Activated CD4-positive, CD25-positive, alpha-beta regulatory T cell treated with anti-CD3 and anti-CD28 coated beads, Interleukin-2, amount 50 U/mL, for 72 hours (primary cell): Measurements from ENCODE around the gene ANKRD44.

ENCODE experiments used
- DNase-seq: peaks from one replicate; pipeline ENCODE4 v3.0.0; 2021

The ANKRD44 gene

DNA sequence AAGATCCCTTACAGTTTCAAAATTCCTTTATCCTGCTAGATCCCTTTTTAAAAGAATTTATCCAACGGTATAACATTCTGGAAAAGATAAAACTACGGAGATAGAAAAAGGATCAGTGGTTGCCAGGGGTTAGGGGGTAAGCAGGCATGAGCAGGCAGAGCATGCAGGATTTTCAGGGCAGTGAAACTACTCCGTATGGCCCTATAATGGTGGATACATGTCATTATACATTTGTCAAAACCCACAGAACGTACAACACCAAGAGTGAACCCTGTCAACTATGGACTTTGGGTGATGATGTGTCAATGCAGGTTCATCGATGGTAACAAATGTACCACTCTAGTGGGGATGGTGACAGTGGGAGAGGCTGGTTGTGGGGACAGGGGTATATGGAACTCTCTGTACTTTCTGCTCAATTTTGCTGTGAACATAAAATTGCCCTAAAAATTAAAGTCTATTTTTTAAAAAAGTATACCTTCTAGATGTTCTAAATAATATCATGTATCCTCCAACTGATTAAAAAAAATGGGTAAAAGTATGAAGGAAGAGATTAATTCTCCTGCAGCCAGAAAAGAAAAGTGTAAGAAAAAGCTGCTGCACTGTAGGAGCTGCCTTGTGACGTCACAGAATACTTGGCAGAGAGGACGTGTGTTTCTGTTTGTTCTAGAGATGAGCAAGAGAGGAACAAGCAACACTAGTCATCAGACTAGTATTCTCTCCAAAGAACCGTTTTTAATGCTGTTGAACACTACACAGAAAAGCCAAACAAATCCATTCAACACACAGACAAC is 23.6 kb downstream of the ANKRD44 start:
- no peak for DNase-seq

DNA sequence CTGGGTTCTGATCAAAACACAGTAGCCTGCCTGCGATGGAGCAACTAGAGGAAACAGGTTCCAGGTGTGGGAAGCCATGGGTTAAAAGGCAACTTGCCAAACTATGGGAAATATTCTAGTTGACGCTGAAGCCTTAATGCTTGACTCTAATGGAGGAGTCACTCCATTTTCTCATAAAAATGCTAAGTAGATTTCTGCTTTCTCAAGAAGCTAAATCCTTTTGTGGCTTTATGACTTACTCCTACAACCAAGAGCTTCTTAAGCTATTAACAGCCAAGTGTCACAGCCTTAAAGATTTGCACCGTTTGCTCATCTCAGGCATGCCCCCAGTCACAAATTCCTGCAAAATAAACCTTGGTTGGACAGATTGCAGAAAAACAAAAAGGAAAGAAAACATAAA is 25.2 kb downstream of the ANKRD44 start:
- DNase-seq = no peak

DNA sequence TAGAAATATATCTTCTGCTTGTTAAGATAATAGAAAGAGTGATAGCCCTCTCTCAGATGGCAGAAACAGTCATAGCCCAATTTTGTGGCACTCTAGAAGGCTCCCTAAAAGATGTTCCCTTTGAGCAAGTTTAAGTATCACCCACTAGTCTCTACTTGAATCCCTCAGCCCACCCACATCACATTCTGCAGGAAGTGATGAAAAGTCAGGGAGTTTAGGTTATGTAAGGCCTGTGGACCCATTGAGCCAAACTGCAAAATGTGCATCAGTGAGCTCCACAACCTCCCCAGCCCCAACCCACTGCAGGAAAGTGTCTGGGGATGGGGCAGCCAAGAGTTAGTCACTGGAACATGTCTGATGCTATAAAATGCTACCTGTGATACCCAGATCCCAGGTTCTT is 25.6 kb downstream of the ANKRD44 start:
- DNase-seq = no peak

DNA sequence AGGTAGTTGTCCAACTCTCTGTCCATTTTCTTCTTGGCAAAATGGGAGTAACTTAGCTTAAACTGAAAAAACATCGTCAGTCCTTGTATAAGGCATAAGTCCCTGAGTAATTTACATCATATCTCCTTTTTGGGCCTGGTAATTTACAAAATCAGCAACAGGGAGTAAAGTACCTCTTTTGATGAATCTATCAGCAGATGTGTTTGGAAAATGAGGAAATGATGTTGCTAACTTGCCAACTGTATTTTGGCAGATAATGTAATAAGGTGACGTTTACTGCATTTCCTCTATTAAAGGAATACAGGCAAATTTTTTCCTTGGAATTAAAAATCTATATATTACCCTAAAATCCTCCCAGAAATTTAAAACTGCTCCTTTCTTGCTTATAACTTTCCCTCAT is 29.2 kb downstream of the ANKRD44 start:
- no peak for DNase-seq

DNA sequence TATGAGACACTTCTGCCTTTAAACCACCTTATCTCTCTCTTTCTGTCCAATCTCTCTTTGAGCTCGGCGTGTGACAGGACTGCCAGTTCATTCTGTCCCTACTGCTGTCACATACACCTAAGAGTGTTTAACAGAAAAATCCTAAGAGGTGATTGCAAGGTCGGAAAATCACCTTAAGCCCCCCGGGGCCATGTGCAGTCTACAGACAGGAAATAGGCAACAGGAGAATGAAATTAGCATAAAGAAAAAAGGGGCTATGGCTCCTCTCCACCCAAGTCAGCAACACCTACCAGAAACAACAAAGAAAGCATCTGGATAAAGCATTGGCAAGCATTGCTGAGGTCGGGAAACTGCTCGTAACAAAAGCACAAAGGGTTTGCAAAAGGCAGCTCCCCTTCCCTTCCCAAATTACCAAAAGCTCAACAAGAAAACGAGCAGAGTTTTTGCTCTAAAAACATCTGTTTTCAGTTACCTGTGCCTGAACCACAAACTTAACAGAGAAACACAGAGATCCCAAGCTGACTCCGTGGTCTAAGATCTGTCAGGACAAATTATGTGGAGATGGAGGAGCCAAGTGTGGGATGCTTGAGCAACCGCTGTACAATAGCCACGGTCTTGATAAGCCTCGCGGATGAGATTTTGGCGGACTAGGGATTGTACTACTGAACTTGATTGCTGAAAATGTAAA is 30.4 kb downstream of the ANKRD44 start:
- DNase-seq = no peak

DNA sequence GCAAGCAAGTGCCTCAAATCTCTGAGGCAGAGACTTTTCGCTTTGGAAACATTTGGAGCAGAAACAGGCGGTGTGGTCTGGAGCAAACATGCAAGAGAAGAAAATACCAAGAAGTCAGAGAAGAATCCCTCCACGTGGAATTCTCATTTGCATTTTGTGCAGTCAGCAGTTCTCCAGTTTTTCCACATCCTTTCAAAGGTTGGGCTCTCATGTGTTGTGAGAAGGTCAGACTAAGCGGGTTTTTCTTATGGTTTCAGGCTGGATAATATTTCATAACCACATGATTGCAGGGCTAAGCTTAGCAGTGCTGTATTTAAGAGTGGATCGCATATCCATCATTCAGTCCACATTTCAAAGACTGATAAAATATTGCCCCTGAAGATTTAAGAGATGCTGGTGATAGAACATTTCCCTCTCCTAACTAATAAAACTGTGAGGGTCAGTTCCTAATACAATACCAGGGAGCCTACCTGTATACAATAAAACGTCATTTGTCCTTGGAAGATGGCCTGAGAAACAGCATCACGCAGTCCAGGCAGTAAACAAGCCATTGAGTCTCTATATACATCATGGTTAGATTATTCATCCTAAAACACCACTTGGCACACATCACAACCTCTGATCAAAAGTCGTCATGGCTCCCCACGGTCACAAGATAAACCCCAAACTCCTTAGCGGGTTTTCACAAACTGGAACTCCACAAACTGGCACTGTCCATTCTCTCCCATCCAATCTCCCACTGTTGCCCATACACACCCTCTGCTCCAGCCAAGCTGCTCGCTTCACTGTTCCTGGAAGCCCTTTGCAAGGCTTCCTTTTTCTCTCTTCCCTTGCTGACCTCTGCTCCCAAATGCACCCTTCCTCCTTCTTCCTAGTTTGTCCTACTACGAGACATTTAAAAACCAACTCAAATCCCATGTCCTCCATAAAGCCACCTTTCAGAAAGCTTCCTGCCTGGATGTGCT is 31.5 kb downstream of the ANKRD44 start:
- DNase-seq = no peak

DNA sequence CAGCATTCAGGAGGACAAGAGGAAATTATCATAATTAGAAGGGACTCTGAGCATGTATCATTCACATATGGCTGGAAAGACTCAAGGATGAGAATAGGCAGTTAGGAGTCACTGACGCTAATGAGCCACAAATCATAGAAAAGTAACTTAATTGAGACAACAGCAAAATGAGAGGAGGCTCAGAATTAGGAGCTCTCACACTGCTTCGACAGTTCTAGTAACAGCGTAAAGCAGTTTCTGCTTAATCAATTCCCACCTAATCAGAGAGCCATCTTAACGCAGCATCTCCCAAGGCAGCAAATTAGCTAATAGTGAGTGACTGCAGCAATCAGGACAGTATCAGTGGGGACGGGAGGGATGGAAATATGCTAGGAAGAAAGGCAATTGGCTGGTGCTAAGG is 32.8 kb downstream of the ANKRD44 start:
- DNase-seq = no peak

DNA sequence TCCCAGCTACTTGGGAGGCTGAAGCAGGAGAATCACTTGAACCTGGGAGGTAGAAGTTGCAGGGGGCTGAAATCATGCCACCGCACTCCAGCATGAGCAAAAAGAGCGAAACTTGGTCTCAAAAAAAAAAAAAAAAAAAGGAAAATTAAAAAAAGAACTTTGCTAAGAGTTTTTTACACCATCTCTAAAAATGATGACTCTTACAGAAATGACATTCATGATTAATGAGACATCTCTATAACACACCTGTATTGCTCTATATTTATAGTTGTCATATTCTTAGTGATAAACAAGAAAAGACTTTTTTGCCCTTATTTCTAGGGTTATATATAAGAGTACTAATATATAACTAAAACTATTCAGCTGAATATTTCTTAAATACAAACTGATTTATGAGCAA is 34.4 kb downstream of the ANKRD44 start:
- DNase-seq = no peak

DNA sequence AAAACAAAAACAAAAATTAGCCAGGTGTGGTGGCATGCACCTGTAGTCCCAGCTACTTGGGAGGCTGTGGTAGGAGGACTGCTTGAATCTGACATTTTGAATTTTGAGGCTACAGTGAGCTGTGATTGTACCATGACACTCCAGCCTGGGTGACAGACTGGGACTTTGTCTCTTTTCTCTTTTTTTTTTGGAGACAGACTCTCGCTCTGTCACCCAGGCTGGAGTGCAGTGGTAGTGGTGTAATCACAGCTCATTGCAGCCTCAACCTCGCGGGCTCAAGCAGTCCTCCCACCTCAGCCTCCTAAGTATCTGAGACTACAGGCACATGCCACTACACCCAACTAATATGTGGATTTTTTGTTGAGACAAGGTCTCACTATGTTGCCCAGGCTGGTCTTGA is 35.6 kb downstream of the ANKRD44 start:
- no peak for DNase-seq

DNA sequence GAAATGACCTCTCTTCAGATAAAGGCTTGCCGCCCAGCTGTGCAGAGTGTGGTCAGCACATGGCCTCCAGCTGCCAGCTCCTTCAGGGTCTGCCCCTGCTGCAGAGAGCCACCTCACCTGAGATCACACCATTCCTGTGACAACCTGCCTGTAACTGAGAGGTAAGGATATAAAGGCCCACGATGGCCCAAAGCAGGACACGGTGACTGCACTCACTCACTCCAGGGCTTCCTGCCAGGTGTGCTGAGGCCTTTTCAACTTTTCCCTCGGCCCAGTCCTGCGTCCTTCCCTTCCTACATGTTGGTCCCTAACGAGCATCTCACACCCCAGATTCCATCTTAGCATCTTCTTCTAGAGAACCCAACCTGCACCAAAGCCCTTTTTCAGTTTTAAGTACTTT is 36.2 kb downstream of the ANKRD44 start:
- no peak for DNase-seq

DNA sequence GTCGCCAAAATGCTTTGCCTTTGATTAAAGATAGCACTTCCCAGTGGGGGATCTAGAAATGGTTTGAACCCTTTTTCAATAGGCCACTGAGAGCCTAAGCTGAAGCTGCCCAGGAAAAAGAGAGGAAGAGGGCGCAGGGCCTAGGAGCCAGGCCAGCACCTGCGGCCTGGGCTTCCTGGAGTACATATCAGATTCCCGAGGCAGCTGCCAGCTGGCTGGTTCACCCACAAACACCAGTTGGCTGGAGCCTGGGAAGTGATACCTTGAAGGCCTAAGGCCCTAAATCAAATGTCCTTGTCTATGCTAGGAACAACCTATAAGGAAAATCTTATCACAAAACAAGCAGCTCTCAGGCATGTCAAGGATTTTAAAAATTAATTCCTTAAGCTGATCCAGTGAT is 37.1 kb downstream of the ANKRD44 start:
- no peak for DNase-seq

DNA sequence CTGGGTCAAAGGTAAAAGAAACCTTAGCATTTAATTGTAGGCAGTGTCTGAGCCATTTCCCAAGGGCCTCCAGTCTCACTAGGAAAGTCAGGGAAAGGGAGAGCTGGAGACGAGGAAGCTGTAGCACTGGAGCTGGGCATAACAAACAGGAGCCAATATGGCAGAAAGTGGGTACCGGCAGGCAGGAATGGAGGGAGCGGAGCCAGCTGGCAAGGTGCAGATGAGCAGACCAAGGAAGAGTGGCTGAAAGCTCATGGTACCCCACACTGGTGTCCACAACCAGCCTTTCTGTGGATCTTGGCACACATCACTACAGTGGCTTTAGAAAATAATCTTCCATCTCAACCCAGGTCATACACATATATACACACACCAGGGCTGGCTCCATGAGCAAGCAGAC is 40.0 kb downstream of the ANKRD44 start:
- DNase-seq = no peak

DNA sequence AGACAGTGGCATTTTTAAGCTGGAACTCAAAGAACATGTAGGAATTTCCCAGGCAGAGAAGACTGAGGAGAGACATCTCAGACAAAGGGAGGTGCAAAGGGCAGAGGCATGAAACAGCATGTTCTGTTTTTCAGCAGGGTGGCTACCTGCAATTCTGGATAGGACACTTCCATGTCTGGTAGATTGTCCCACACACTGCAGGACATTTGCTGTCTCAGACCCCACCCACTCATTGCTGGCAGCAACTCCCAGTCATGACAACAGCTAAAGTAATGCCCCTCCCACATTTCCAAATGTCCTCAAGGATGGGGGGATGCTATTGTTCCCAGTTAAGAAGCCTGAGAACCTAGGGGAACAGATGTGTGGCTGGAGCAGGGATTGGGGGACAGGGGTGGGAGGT is 40.8 kb downstream of the ANKRD44 start:
- no peak for DNase-seq

DNA sequence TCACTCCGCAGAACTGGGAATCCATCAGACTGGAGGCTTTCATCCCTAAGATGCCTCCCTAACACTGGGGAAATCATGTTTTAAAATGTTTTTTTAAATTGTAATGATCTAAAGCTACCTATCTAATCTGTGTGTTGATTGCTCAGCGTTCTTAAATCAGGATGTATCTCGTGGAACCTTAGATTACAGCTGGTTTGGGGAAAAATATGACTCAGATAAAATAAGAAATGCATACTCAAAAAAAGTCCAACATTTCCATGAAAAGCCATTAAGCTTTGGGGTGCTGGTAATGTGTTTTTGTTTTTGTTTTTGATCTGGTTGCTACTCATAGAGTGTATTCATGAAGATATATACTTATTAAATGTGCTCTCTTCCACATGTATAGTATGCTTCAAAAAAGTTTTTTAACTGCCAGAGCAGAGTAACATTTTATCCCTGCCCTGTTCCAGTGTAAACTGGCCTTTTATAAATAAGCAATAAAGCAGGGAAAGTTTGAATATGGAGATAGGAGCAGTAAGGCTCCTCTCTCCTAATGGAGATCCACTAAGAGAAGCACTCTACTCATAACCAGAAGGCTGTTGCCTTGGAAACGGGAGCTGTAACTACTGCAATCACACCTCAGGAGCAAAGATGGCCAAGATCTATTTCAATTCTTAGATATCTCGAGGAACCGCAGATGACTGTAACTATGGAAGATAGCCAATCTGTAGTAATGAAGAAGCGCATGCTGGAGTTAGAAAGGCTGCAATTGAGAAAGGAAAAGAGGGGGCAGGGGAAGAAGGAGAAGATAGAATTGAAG is 41.6 kb downstream of the ANKRD44 start:
- DNase-seq = no peak

DNA sequence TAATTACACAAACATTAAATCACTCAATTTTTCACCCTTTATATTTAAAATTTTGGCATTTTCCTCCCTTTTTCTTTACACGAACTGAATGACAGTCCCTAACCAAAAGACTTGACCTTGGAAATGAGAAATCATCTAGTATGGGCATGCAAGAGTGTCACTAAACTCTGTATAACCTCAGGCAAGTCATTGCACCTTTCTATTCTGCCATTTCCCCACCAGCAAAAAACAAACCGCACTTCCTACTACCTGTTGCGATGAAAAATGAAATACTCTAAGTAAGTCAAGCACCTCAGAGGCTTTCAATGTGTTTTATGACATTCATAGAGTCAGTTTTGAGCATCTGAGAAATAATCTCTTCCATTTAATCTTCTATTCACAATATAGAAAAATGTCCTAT is 44.1 kb downstream of the ANKRD44 start:
- no peak for DNase-seq

DNA sequence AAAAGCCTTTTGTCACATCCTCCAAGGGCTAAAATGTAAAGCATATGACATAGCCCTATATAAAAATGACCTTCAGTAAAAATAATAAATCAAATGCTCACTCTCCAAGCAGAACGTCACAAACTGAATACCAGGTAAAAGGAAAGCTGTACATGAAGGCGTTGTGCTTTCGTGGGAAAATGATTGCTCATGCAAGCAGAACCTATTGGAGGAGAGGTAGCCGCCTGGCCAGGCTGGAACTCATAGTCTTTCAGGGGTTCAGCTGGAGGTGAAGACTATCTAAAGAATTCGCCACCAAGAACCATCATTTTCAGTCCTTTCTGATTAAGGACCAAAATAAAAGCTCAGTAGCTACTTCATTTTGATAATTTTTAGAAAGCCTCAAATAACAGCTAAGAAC is 44.7 kb downstream of the ANKRD44 start:
- DNase-seq = no peak

DNA sequence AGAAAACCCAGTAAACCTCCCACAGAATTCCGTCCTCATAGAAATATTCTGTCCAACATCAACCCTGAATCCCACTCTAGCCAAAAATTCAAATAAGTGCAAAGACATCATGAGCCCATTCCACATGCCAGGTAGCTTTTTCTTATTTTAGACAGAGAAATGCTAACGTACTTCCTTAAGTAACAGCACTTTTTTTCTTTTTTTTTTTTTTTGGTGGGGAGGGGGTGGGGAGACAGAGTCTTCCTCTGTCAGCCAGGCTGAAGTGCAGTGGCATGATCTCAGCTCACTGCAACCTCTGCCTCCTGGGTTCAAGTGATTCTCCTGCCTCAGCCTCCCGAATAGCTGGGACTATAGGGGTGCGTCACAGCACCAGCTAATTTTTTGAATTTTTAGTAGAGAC is 45.5 kb downstream of the ANKRD44 start:
- no peak for DNase-seq

DNA sequence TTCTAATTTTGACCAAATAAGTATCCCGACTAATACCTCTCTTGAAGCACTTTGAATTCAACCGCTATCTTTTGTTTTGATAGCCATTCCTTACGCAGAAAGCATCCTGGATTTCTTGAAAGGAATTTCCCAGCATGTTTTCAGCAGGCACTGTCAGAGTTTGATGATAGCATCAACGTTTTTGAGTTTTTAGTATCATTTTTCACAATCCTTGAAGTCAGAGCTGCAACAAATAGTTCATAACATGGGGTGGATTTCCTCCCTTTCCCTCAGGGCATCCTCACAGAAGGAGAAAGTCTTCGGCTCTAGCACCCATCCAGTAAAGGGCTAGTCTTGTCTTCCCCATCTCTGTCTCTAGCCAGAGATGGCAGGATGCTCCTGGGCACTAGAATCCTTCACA is 46.2 kb downstream of the ANKRD44 start:
- no peak for DNase-seq

DNA sequence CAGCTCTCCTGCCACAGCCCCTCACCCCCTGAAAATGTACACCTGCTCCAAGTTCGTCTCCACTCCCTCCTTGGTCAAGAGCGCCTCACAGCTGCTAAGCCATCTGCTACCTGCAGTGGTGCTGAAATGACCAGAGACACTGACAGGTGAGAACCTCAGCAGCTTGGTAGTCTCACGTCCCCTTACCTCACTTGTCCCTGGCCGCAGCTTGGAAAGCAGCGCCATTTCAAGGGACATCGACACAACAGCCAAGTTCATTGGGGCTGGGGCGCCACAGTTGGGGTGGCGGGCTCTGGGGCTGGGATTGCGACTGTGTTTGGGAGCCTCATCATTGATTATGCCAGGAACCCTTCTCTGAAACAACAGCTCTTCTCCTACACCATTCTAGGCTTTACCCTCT is 47.5 kb downstream of the ANKRD44 start:
- no peak for DNase-seq

DNA sequence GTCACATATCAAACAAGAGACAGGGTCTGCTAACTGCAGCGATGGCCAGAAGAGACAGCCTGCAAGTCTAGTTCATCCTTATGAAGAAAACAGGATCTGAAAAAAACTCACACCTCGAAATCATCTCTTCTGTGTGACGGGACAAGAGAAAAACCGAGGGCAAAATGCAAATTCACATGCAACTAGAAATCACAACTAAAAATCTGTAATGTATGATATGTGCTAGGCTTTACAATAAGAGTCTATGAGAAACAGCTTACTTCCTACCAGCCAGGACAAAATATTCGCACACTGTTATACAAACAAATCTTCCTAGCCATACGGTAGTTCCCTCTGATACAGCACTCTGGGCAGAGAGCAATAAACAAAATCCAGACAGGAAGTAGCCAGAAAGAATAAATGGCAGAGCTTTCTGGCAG is 48.8 kb downstream of the ANKRD44 start:
- no peak for DNase-seq

DNA sequence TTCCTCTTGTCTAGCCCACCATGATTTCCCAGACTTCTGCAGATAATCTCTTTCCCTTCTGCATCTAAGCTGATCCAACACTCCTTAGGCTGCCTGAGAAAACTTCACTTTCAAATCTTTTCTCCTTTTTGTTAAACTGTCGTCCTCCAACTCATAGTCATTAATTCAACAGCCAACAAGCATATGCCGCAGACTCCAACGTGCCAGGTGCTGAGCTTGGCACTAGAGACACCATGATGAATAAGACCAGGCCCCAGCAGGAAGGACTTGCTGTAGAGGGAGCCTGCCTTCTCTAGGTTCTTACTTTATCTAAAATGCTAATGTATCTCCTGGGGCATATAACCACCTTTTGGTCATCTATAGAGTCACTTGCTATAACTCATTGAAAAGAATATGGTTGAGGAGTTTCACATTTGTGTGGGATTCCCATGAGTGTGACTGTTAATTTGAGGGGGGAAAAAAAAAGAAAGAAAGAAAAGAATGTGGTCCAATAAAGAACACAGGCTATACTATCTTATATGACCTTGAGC is 51.0 kb downstream of the ANKRD44 start:
- DNase-seq = no peak

DNA sequence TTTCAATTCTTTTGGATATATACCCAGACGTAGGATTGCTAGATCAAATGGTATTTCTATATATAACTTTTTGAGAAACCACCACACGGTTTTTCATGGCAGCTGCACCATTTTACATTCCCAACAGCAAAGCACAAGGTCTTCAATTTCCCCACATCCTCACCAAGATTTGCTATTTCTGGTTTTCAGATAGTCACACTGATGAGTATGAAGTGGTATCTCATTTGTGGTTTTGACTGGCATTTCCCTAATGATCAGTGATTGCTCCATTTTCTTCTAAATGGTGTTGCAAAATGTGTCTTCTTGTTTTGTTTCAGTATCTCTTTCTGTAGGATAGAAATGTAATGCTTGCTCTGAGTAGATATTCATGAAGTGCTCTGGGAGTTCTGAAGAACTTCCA is 52.0 kb downstream of the ANKRD44 start:
- no peak for DNase-seq
